WTC11 (cell line): ENCODE measurements around the gene POLR1C. TPM values are rescaled to one million over a fixed set of nuclear protein-coding genes. Genes with fewer than 3 reads are reported as not detected.

ENCODE experiments used
- ATAC-seq: fragments of 200-7000 bp; cut with Tn5 transposase; 2 replicates; pipeline ENCODE4 v1.10.0; 2021; ENCODE audit warnings: mild to moderate bottlenecking, moderate library complexity
- CTCF ChIA-PET: fragments of 300-600 bp; sonication (Branson Sonifier 250); formaldehyde crosslinking; loops from one replicate; lab custom pipeline; 2021; ENCODE audit warnings: antibody characterized with exemption; lab: Charles Lee
- POLR2A ChIA-PET: fragments of 350-600 bp; sonication (Branson Sonifier 250); formaldehyde crosslinking; loops from one replicate; lab custom pipeline; 2021; ENCODE audit warnings: antibody characterized with exemption; lab: Charles Lee
- DNase-seq: peaks from one replicate; pipeline ENCODE4 v3.0.0; 2021; ENCODE audit warnings: low spot score
- H3K27ac Mint-ChIP-seq: 2 replicates; pipeline ENCODE4 v1.8.0; 2021; ENCODE audit warnings: mixed read lengths
- H3K27me3 Mint-ChIP-seq: 2 replicates; pipeline ENCODE4 v1.8.0; 2021; ENCODE audit warnings: low read depth, mild to moderate bottlenecking, moderate library complexity, mixed read lengths
- H3K36me3 Mint-ChIP-seq: 2 replicates; pipeline ENCODE4 v1.8.0; 2021; ENCODE audit warnings: mixed read lengths
- H3K4me1 Mint-ChIP-seq: 2 replicates; pipeline ENCODE4 v1.8.0; 2022; ENCODE audit warnings: mixed read lengths
- H3K4me3 Mint-ChIP-seq: 2 replicates; pipeline ENCODE4 v1.8.0; 2021; ENCODE audit warnings: mild to moderate bottlenecking, moderate library complexity, mixed read lengths
- H3K9me3 Mint-ChIP-seq: 2 replicates; pipeline ENCODE4 v1.8.0; 2021; ENCODE audit warnings: mixed read lengths
- ELF4 ChIP-seq: sonication (generic); formaldehyde crosslinking; IDR thresholded peaks from 2 replicates; pipeline ENCODE4 v1.8.1; 2022; ENCODE audit warnings: low read depth, mild to moderate bottlenecking, moderate library complexity, missing genetic modification reagents
- EMX1 ChIP-seq: fragments of 250-450 bp; sonication (Bioruptor Pico); IDR thresholded peaks from 2 replicates; pipeline ENCODE4 v1.8.0; 2021; ENCODE audit warnings: mild to moderate bottlenecking
- FOXJ3 ChIP-seq: sonication (generic); formaldehyde crosslinking; IDR thresholded peaks from 2 replicates; pipeline ENCODE4 v1.9.0; 2021; ENCODE audit warnings: missing genetic modification reagents, mild to moderate bottlenecking, borderline replicate concordance
- FOXK1 ChIP-seq: sonication (generic); formaldehyde crosslinking; IDR thresholded peaks from 2 replicates; pipeline ENCODE4 v1.8.0; 2022; ENCODE audit warnings: mild to moderate bottlenecking, moderate library complexity, missing genetic modification reagents
- OVOL2 ChIP-seq: fragments of 250-450 bp; sonication (Bioruptor Pico); IDR thresholded peaks from 2 replicates; pipeline ENCODE4 v1.9.0; 2021; ENCODE audit warnings: mild to moderate bottlenecking, borderline replicate concordance
- PRRX2 ChIP-seq: fragments of 250-450 bp; sonication (Bioruptor Pico); IDR thresholded peaks from 2 replicates; pipeline ENCODE4 v1.8.0; 2021; ENCODE audit warnings: mild to moderate bottlenecking
- TEAD4 ChIP-seq: sonication (generic); formaldehyde crosslinking; IDR thresholded peaks from 2 replicates; pipeline ENCODE4 v1.8.0; 2022; ENCODE audit warnings: mild to moderate bottlenecking, missing genetic modification reagents
- ZNF121 ChIP-seq: sonication (generic); formaldehyde crosslinking; IDR thresholded peaks from 2 replicates; pipeline ENCODE4 v1.8.0; 2023; ENCODE audit warnings: missing genetic modification reagents
- ZNF138 ChIP-seq: sonication (generic); formaldehyde crosslinking; conservative IDR thresholded peaks from 2 replicates; pipeline ENCODE4 v1.8.1; 2022; ENCODE audit warnings: mild to moderate bottlenecking, moderate library complexity, missing genetic modification reagents
- ZNF219 ChIP-seq: sonication (generic); formaldehyde crosslinking; IDR thresholded peaks from 2 replicates; pipeline ENCODE4 v1.8.0; 2023; ENCODE audit warnings: missing genetic modification reagents, mild to moderate bottlenecking, borderline replicate concordance
- total RNA-seq: library from RNA; stranded (reverse); gene quantifications from 3 replicates; pipeline ENCODE4 v1.2.3, GENCODE V29; 2021
- TF ChIP-seq, protein P1 (sequence below): sonication (generic); formaldehyde crosslinking; IDR thresholded peaks from 2 replicates; pipeline ENCODE4 v1.8.1; 2023; ENCODE audit warnings: mild to moderate bottlenecking, missing genetic modification reagents, borderline replicate concordance
- TF ChIP-seq, protein P2 (sequence below): sonication (generic); formaldehyde crosslinking; IDR thresholded peaks from 2 replicates; pipeline ENCODE4 v1.8.0; 2022; ENCODE audit warnings: mild to moderate bottlenecking, missing genetic modification reagents
- TF ChIP-seq, protein P3 (sequence below): sonication (generic); formaldehyde crosslinking; IDR thresholded peaks from 2 replicates; pipeline ENCODE4 v1.8.0; 2022; ENCODE audit warnings: missing genetic modification reagents
- TF ChIP-seq, protein P4 (sequence below): sonication (generic); formaldehyde crosslinking; IDR thresholded peaks from 2 replicates; pipeline ENCODE4 v1.8.0; 2023; ENCODE audit warnings: missing genetic modification reagents
- TF ChIP-seq, protein P5 (sequence below): sonication (generic); formaldehyde crosslinking; IDR thresholded peaks from 2 replicates; pipeline ENCODE4 v1.8.0; 2023; ENCODE audit warnings: mild to moderate bottlenecking, missing genetic modification reagents

The POLR1C gene
- total RNA-seq, 1 experiment from 2014 or later: 46.6 TPM

DNA sequence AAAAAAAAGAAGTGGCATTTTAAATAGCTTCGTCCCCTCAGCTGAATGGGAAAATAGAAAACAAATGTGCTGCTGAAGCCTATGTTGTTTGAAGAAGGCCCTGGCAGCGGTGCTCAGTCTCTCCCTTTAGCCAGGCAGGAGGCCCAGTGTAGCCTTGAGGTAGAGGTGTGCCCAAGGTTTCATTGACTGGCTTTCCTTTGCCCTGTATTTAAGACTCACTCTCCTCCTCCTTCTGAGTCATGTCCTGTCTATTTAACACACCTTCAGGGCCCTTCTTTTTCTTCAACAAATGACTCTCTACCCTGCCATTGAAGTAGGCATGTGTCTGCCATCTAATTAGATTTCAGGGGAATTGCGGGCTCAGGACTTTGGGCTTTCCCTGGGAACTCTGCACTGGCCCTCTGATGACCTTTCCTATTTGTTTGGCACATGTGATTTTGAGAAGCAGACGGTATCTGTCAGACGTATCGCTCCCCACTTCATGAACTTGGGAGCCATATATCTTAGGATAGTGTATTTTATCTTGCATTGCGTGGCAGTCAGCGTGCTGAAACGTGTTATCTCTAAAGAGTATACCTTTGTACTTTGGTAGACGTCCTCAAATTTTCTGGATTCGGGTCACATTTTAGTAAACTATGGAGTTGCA is 35.2 kb upstream of the POLR1C start (continued):
- TF ChIP-seq PRRX2 (CRISPR knock-in tag): no peak
- TF ChIP-seq, all 79 proteins: peak for 0

DNA sequence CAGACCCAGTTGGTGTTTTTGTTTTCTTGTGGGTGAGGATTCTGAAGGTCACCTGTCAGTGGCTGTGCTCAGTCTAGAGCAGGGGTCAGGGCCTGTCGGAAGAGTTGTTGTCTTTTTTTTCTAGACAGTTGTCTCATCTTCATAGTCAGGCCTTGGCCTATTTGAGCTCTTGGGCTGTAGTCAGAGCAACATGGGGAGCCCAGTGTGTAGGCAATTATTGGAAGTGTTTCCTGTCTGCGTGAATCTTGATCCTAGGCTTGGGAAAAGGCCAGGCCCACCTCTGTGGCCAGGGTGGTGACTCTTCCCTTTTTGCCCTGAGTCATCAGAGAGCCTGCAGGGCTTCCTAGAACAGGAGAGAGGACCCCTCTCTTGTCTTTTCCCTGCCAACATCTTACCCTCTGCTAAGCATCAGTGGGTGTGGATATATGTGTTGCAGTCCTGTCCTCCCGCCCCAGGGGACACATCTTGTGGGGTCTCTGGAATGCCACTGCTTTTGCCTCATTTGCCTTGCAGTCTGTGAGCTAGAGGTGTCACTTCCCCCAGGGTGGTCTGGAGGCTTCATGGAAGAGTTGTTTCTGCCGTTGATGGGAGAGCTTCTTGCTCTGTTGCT is 28.1 kb upstream of the POLR1C start:
- POLR2A ChIA-PET: no interaction called here
- no peak for DNase-seq
- no peaks in the 10 kb centered on the region for H3K9me3 Mint-ChIP-seq

More for the DNA sequence above, 28.1 kb upstream of the POLR1C start:
- TF ChIP-seq ZNF219 (CRISPR knock-in tag) (no peak), ELF4 (CRISPR knock-in tag) (no peak), ZNF121 (CRISPR knock-in tag) (no peak), EMX1 (CRISPR knock-in tag) (no peak), FOXJ3 (CRISPR knock-in tag) (no peak), TEAD4 (no peak), OVOL2 (CRISPR knock-in tag) (no peak), ZNF138 (CRISPR knock-in tag) (no peak), FOXK1 (no peak)
- TF ChIP-seq, protein P1, sequence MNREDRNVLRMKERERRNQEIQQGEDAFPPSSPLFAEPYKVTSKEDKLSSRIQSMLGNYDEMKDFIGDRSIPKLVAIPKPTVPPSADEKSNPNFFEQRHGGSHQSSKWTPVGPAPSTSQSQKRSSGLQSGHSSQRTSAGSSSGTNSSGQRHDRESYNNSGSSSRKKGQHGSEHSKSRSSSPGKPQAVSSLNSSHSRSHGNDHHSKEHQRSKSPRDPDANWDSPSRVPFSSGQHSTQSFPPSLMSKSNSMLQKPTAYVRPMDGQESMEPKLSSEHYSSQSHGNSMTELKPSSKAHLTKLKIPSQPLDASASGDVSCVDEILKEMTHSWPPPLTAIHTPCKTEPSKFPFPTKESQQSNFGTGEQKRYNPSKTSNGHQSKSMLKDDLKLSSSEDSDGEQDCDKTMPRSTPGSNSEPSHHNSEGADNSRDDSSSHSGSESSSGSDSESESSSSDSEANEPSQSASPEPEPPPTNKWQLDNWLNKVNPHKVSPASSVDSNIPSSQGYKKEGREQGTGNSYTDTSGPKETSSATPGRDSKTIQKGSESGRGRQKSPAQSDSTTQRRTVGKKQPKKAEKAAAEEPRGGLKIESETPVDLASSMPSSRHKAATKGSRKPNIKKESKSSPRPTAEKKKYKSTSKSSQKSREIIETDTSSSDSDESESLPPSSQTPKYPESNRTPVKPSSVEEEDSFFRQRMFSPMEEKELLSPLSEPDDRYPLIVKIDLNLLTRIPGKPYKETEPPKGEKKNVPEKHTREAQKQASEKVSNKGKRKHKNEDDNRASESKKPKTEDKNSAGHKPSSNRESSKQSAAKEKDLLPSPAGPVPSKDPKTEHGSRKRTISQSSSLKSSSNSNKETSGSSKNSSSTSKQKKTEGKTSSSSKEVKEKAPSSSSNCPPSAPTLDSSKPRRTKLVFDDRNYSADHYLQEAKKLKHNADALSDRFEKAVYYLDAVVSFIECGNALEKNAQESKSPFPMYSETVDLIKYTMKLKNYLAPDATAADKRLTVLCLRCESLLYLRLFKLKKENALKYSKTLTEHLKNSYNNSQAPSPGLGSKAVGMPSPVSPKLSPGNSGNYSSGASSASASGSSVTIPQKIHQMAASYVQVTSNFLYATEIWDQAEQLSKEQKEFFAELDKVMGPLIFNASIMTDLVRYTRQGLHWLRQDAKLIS (CRISPR knock-in tag): no peak
- TF ChIP-seq, protein P2, sequence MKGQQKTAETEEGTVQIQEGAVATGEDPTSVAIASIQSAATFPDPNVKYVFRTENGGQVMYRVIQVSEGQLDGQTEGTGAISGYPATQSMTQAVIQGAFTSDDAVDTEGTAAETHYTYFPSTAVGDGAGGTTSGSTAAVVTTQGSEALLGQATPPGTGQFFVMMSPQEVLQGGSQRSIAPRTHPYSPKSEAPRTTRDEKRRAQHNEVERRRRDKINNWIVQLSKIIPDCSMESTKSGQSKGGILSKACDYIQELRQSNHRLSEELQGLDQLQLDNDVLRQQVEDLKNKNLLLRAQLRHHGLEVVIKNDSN (CRISPR knock-in tag): no peak
- TF ChIP-seq, protein P3, sequence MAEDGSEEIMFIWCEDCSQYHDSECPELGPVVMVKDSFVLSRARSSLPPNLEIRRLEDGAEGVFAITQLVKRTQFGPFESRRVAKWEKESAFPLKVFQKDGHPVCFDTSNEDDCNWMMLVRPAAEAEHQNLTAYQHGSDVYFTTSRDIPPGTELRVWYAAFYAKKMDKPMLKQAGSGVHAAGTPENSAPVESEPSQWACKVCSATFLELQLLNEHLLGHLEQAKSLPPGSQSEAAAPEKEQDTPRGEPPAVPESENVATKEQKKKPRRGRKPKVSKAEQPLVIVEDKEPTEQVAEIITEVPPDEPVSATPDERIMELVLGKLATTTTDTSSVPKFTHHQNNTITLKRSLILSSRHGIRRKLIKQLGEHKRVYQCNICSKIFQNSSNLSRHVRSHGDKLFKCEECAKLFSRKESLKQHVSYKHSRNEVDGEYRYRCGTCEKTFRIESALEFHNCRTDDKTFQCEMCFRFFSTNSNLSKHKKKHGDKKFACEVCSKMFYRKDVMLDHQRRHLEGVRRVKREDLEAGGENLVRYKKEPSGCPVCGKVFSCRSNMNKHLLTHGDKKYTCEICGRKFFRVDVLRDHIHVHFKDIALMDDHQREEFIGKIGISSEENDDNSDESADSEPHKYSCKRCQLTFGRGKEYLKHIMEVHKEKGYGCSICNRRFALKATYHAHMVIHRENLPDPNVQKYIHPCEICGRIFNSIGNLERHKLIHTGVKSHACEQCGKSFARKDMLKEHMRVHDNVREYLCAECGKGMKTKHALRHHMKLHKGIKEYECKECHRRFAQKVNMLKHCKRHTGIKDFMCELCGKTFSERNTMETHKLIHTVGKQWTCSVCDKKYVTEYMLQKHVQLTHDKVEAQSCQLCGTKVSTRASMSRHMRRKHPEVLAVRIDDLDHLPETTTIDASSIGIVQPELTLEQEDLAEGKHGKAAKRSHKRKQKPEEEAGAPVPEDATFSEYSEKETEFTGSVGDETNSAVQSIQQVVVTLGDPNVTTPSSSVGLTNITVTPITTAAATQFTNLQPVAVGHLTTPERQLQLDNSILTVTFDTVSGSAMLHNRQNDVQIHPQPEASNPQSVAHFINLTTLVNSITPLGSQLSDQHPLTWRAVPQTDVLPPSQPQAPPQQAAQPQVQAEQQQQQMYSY (CRISPR knock-in tag): no peak
- TF ChIP-seq, protein P4, sequence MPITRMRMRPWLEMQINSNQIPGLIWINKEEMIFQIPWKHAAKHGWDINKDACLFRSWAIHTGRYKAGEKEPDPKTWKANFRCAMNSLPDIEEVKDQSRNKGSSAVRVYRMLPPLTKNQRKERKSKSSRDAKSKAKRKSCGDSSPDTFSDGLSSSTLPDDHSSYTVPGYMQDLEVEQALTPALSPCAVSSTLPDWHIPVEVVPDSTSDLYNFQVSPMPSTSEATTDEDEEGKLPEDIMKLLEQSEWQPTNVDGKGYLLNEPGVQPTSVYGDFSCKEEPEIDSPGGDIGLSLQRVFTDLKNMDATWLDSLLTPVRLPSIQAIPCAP (CRISPR knock-in tag): no peak
- TF ChIP-seq, protein P5, sequence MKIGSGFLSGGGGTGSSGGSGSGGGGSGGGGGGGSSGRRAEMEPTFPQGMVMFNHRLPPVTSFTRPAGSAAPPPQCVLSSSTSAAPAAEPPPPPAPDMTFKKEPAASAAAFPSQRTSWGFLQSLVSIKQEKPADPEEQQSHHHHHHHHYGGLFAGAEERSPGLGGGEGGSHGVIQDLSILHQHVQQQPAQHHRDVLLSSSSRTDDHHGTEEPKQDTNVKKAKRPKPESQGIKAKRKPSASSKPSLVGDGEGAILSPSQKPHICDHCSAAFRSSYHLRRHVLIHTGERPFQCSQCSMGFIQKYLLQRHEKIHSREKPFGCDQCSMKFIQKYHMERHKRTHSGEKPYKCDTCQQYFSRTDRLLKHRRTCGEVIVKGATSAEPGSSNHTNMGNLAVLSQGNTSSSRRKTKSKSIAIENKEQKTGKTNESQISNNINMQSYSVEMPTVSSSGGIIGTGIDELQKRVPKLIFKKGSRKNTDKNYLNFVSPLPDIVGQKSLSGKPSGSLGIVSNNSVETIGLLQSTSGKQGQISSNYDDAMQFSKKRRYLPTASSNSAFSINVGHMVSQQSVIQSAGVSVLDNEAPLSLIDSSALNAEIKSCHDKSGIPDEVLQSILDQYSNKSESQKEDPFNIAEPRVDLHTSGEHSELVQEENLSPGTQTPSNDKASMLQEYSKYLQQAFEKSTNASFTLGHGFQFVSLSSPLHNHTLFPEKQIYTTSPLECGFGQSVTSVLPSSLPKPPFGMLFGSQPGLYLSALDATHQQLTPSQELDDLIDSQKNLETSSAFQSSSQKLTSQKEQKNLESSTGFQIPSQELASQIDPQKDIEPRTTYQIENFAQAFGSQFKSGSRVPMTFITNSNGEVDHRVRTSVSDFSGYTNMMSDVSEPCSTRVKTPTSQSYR (CRISPR knock-in tag): no peak
- CTCF ChIA-PET: interaction anchor here (1.3 to 1.5 kb wide), 2 partner anchors 18 to 31 kb away, joined by 4 read pairs; no protein-coding TSS in a partner anchor
- ATAC-seq: no peak
- H3K36me3 Mint-ChIP-seq: peaks cover 3% of the 10 kb centered on the region; the same call in 1 of the 2 replicates
- H3K27ac Mint-ChIP-seq: peak overlapping the region; percentile 13; the same call in 1 of the 2 replicates
- H3K27me3 Mint-ChIP-seq: no peaks in the 10 kb centered on the region; the same call in 1 of the 2 replicates
- H3K4me1 Mint-ChIP-seq: peaks cover 26% of the 10 kb centered on the region
- H3K4me3 Mint-ChIP-seq: no peak overlapping the region
